Upper lobe of left lung (tissue), 6 donors: Measurements from ENCODE around the gene CYP19A1. TPM values are rescaled to one million over a fixed set of nuclear protein-coding genes. Genes with fewer than 3 reads are reported as not detected.

Experiments used
- ATAC-seq, 2 donors: fragments of 200-7000 bp; cut with Tn5 transposase; one replicate each; pipeline ENCODE4 v1.9.1; 2022; ENCODE audit warnings: mild to moderate bottlenecking in 2 of 2, moderate library complexity in 2 of 2; ENCODE audit not compliant: low FRiP score in 2 of 2
- DNase-seq, 2 donors: peaks; one replicate each; pipeline ENCODE4 v3.0.0-alpha.2; 2019 to 2020
- H3K27ac ChIP-seq, 4 donors: fragments of 200-600 bp; sonication (generic); one replicate each; pipeline ENCODE4 v1.5.1; 2016 to 2019
- H3K27me3 ChIP-seq, 4 donors: fragments of 200-600 bp; sonication (generic); one replicate each; pipeline ENCODE4 v1.5.1; 2017 to 2019
- H3K36me3 ChIP-seq, 4 donors: fragments of 200-600 bp; sonication (generic); one replicate each; pipeline ENCODE4 v1.5.1; 2016 to 2019
- H3K4me1 ChIP-seq, 4 donors: fragments of 200-600 bp; sonication (generic); one replicate each; pipeline ENCODE4 v1.5.1; 2018 to 2019
- H3K4me3 ChIP-seq, 4 donors: fragments of 200-600 bp; sonication (generic); one replicate each; pipeline ENCODE4 v1.5.1; 2017 to 2019; ENCODE audit warnings: mild to moderate bottlenecking in 2 of 4, moderate library complexity in 1 of 4
- H3K9me3 ChIP-seq, 4 donors: fragments of 200-600 bp; sonication (generic); one replicate each; pipeline ENCODE4 v1.5.1; 2018 to 2019
- CTCF ChIP-seq, 6 experiments: fragments of 450-650 bp in 4 of 6; fragments of 200-600 bp in 2 of 6; sonication (generic) in 2 of 6; IDR thresholded peaks; one replicate each; pipeline ENCODE4 v1.5.1; 2016 to 2019; ENCODE audit warnings: antibody characterized with exemption in 6 of 6
- EP300 ChIP-seq, 4 donors: sonication (generic); formaldehyde crosslinking; IDR thresholded peaks; one replicate each; pipeline ENCODE4 v1.5.1; 2017; ENCODE audit warnings: antibody characterized with exemption in 4 of 4, control low read depth in 2 of 4
- POLR2A ChIP-seq, 4 donors: fragments of 450-650 bp; IDR thresholded peaks; one replicate each; pipeline ENCODE4 v1.5.1; 2016 to 2017; ENCODE audit warnings: antibody characterized with exemption in 4 of 4, mild to moderate bottlenecking in 2 of 4
- POLR2AphosphoS5 ChIP-seq, 2 donors: sonication (generic); formaldehyde crosslinking; IDR thresholded peaks; one replicate each; pipeline ENCODE4 v1.5.1; 2017; ENCODE audit warnings: antibody characterized with exemption in 2 of 2
- WGBS, 2 donors: methylation state at CpG; one replicate each; pipeline ENCODE4 v1.1.5; 2017 to 2018; 5-methylcytosine and 5-hydroxymethylcytosine counted together
- total RNA-seq, 6 donors: library from RNA; depleted of rRNA in 4 of 6; stranded (reverse); fragments of >200 nt in 4 of 6; gene quantifications; one replicate each; pipeline versions ENCODE4 v1.1.0 to v1.2.1, GENCODE V29; 2016 to 2021
- donor health status: DM: no; HTN: no; CAD: no; lungs with moderate emphysema.
- donor health status: DM: no; HTN: yes; CAD: no; lungs with severe emphysema.

CYP19A1 gene
- total RNA-seq, 6 donors from 2014 or later: 0.52 to 8.4 (median 1.0) TPM; not detected in 2

GRCh38 chr15:51218299-51218938, 120.0 kb downstream of the CYP19A1 start:
- Histone ChIP-seq H3K4me3 (no peak overlapping the region), H3K27ac (no peak overlapping the region), H3K9me3 (no peaks in the 10 kb centered on the region), H3K36me3 (no peaks in the 10 kb centered on the region), H3K4me1 (no peaks in the 10 kb centered on the region), H3K27me3 (no peaks in the 10 kb centered on the region)
- ATAC-seq: no peak
- no peak for DNase-seq
- 64 to 74% methylated on average over 3 of the region's 3 CpGs for WGBS, 2 donors
- TF ChIP-seq EP300 (IDR thresholded peaks at IDR 0.05) (no peak), POLR2AphosphoS5 (IDR thresholded peaks at IDR 0.05) (no peak), POLR2A (IDR thresholded peaks at IDR 0.05) (no peak), CTCF (IDR thresholded peaks at IDR 0.05) (no peak)

- DNase-seq: no peak
- ATAC-seq: no peak
- no peaks in the 10 kb centered on the region for H3K27me3 ChIP-seq
- H3K27ac ChIP-seq: no peak overlapping the region
- no peaks in the 10 kb centered on the region for H3K4me1 ChIP-seq
- 75 to 87% methylated on average over 2 of the region's 2 CpGs for WGBS, 2 donors
- no peaks in the 10 kb centered on the region for H3K36me3 ChIP-seq
- no peaks in the 10 kb centered on the region for H3K9me3 ChIP-seq
- TF ChIP-seq POLR2AphosphoS5 (IDR thresholded peaks at IDR 0.05): no peak
- TF ChIP-seq POLR2A (IDR thresholded peaks at IDR 0.05): no peak
- no peak for TF ChIP-seq CTCF (IDR thresholded peaks at IDR 0.05)
- TF ChIP-seq EP300 (IDR thresholded peaks at IDR 0.05): no peak
- no peak overlapping the region for H3K4me3 ChIP-seq
These were observed 125.5 kb downstream of the CYP19A1 start for GRCh38 chr15:51212909-51213308.

GRCh38 chr15:51212239-51212638, 126.2 kb downstream of the CYP19A1 start:
- ATAC-seq (no peak), DNase-seq (no peak)
- Histone ChIP-seq H3K4me3 (no peak overlapping the region), H3K4me1 (no peaks in the 10 kb centered on the region), H3K27ac (no peak overlapping the region), H3K27me3 (no peaks in the 10 kb centered on the region), H3K9me3 (no peaks in the 10 kb centered on the region), H3K36me3 (no peaks in the 10 kb centered on the region)
- TF ChIP-seq POLR2A (IDR thresholded peaks at IDR 0.05) (no peak), POLR2AphosphoS5 (IDR thresholded peaks at IDR 0.05) (no peak), CTCF (IDR thresholded peaks at IDR 0.05) (no peak)
- WGBS, 2 donors: 82% methylated on average over 5 of the region's 5 CpGs

- no peak for TF ChIP-seq EP300 (IDR thresholded peaks at IDR 0.05)
- no peak for TF ChIP-seq POLR2A (IDR thresholded peaks at IDR 0.05)
- Histone ChIP-seq H3K4me3 (no peak overlapping the region), H3K27ac (no peak overlapping the region), H3K36me3 (no peaks in the 10 kb centered on the region), H3K4me1 (no peaks in the 10 kb centered on the region), H3K9me3 (no peaks in the 10 kb centered on the region), H3K27me3 (no peaks in the 10 kb centered on the region)
- ATAC-seq (no peak), DNase-seq (no peak)
- 82 to 89% methylated on average over 3 of the region's 3 CpGs for WGBS, 2 donors
These were observed 133.1 kb downstream of the CYP19A1 start for GRCh38 chr15:51205050-51205975.

GRCh38 chr15:51203797-51204196, 134.6 kb downstream of the CYP19A1 start:
- no peak for ATAC-seq
- H3K27me3 ChIP-seq: no peaks in the 10 kb centered on the region
- H3K27ac ChIP-seq: no peak overlapping the region

More at GRCh38 chr15:51203797-51204196, 134.6 kb downstream of the CYP19A1 start:
- DNase-seq: no peak
- no peak overlapping the region for H3K4me3 ChIP-seq
- no peaks in the 10 kb centered on the region for H3K36me3 ChIP-seq
- H3K9me3 ChIP-seq: no peaks in the 10 kb centered on the region
- H3K4me1 ChIP-seq: no peaks in the 10 kb centered on the region
- 78 to 88% methylated on average over 2 of the region's 2 CpGs for WGBS, 2 donors
- TF ChIP-seq CTCF (IDR thresholded peaks at IDR 0.05) (no peak), EP300 (IDR thresholded peaks at IDR 0.05) (no peak), POLR2AphosphoS5 (IDR thresholded peaks at IDR 0.05) (no peak), POLR2A (IDR thresholded peaks at IDR 0.05) (no peak)
